PC-3 (cell line): Measurements from ENCODE around the gene PTPN22. TPM values are rescaled to one million over a fixed set of nuclear protein-coding genes. Genes with fewer than 3 reads are reported as not detected.
A peak's percentile ranks its signal among the peaks of the same experiment; 100 is the strongest.

Source experiments
- ATAC-seq: fragments of 200-7000 bp; cut with Tn5 transposase; 2 replicates; pipeline ENCODE4 v1.9.1; 2020; ENCODE audit warnings: mild to moderate bottlenecking, moderate library complexity
- BruUV-seq: library from RNA; stranded (reverse); fragments of 400-500 nt; replicated peaks from 2 replicates; lab custom pipeline; 2021; lab: Mats Ljungman, UMichigan
- CTCF ChIA-PET: fragments of 300-600 bp; sonication (Branson Sonifier 250); formaldehyde crosslinking; loops from one replicate; lab custom pipeline; 2022; ENCODE audit warnings: antibody characterized with exemption; lab: Charles Lee
- POLR2A ChIA-PET: fragments of 300-600 bp; sonication (Branson Sonifier 250); formaldehyde crosslinking; loops from one replicate; lab custom pipeline; 2022; ENCODE audit warnings: antibody characterized with exemption; ENCODE audit not compliant: unreplicated experiment; lab: Charles Lee
- DNase-seq: peaks from one replicate; pipeline ENCODE4 v3.0.0-alpha.2; 2015
- H2AFZ ChIP-seq: fragments of 300-600 bp; sonication (generic); 2 replicates; pipeline ENCODE4 v1.6.0; 2016; ENCODE audit warnings: antibody characterized with exemption, low read length
- H3F3A ChIP-seq: fragments of 300-600 bp; sonication (generic); one replicate; pipeline ENCODE4 v1.6.0; 2017; ENCODE audit warnings: antibody characterized with exemption, low read length, control low read depth, mild to moderate bottlenecking; ENCODE audit not compliant: unreplicated experiment
- H3K27ac ChIP-seq: fragments of 300-600 bp; sonication (generic); 2 replicates; pipeline ENCODE4 v1.5.1; 2016; ENCODE audit warnings: mild to moderate bottlenecking, low read length
- H3K27me3 ChIP-seq: fragments of 300-600 bp; sonication (generic); 2 replicates; pipeline ENCODE4 v1.6.1; 2016; ENCODE audit warnings: low read length, mixed read lengths
- H3K36me3 ChIP-seq: fragments of 300-600 bp; sonication (generic); 2 replicates; pipeline ENCODE4 v1.6.1; 2016; ENCODE audit warnings: low read depth, mixed run types, low read length, mixed read lengths
- H3K4me1 ChIP-seq: fragments of 300-600 bp; sonication (generic); 2 replicates; pipeline ENCODE4 v1.5.1; 2016; ENCODE audit warnings: low read length; ENCODE audit not compliant: insufficient read depth
- H3K4me2 ChIP-seq: fragments of 300-600 bp; sonication (generic); 2 replicates; pipeline ENCODE4 v1.6.0; 2016; ENCODE audit warnings: low read length
- H3K4me3 ChIP-seq: fragments of 300-600 bp; sonication (generic); 2 replicates; pipeline ENCODE4 v1.5.1; 2016; ENCODE audit warnings: mild to moderate bottlenecking, low read length, mixed read lengths
- H3K79me2 ChIP-seq: fragments of 300-600 bp; sonication (generic); 2 replicates; pipeline ENCODE4 v1.6.1; 2017; ENCODE audit warnings: low read length, mixed read lengths
- H3K9ac ChIP-seq: fragments of 300-600 bp; sonication (generic); 2 replicates; pipeline ENCODE4 v1.6.0; 2016; ENCODE audit warnings: mild to moderate bottlenecking, low read length
- H3K9me2 ChIP-seq: fragments of 300-600 bp; sonication (generic); replicated peaks from 2 replicates; pipeline ENCODE4 v1.6.1; 2016; ENCODE audit warnings: mixed run types, low read length, mixed read lengths
- H3K9me3 ChIP-seq: fragments of 300-600 bp; sonication (generic); 2 replicates; pipeline ENCODE4 v1.6.1; 2016; ENCODE audit warnings: low read length, mixed read lengths
- H4K20me1 ChIP-seq: fragments of 300-600 bp; sonication (generic); 2 replicates; pipeline ENCODE4 v1.6.1; 2016; ENCODE audit warnings: low read length, mixed read lengths
- EZH2 ChIP-seq: fragments of 300-600 bp; sonication (generic); IDR thresholded peaks from one replicate; pipeline ENCODE4 v1.6.1; 2017; ENCODE audit warnings: antibody characterized with exemption, mild to moderate bottlenecking, low read length; ENCODE audit not compliant: unreplicated experiment
- EZH2phosphoT487 ChIP-seq: fragments of 300-600 bp; sonication (generic); IDR thresholded peaks from 2 replicates; pipeline ENCODE4 v1.6.1; 2018; ENCODE audit warnings: mild to moderate bottlenecking, antibody characterized with exemption, low read length, borderline replicate concordance
- intact Hi-C: fragments of 100-400 bp; cut with micrococcal nuclease; formaldehyde crosslinking; loops from 2 replicates; pipeline ENCODE4 v1.9.0; 2023
- total RNA-seq: library from RNA; depleted of rRNA; stranded (reverse); fragments of >200 nt; gene quantifications from 2 replicates; pipeline ENCODE4 v1.2.3, GENCODE V29; 2014
- TF ChIP-seq, protein P1 (sequence below): fragments of 300-600 bp; sonication (generic); conservative IDR thresholded peaks from 2 replicates; pipeline ENCODE4 v1.5.1; 2017; ENCODE audit warnings: antibody characterized with exemption, low read depth, mild to moderate bottlenecking, low read length

Gene PTPN22
- total RNA-seq, 1 experiment from 2014 or later: 0.04 TPM

DNA sequence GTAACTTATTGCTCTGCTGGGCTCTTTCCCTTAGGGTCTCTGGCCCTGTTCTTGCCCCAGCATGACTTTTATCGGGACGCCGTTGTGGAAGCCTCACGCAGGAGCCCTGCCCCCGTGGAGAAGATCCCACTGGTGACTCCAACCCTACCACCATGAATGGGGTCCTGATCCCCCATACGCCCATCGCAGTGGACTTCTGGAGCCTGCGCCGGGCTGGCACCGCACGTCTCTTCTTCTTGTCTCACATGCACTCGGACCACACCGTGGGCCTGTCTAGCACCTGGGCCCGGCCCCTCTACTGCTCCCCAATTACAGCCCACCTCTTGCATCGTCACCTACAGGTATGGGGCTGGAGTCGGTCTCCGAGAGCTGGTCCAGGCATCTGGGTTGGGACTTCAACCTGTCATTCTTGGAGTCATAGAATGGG lies 33.9 kb upstream of the PTPN22 start:
- CTCF ChIA-PET: interaction anchor here (0.6 to 1.5 kb wide), 2 partner anchors 23 to 75 kb away, joined by 3 read pairs; no protein-coding TSS in a partner anchor
- BruUV-seq: TSS peak; percentile 74

DNA sequence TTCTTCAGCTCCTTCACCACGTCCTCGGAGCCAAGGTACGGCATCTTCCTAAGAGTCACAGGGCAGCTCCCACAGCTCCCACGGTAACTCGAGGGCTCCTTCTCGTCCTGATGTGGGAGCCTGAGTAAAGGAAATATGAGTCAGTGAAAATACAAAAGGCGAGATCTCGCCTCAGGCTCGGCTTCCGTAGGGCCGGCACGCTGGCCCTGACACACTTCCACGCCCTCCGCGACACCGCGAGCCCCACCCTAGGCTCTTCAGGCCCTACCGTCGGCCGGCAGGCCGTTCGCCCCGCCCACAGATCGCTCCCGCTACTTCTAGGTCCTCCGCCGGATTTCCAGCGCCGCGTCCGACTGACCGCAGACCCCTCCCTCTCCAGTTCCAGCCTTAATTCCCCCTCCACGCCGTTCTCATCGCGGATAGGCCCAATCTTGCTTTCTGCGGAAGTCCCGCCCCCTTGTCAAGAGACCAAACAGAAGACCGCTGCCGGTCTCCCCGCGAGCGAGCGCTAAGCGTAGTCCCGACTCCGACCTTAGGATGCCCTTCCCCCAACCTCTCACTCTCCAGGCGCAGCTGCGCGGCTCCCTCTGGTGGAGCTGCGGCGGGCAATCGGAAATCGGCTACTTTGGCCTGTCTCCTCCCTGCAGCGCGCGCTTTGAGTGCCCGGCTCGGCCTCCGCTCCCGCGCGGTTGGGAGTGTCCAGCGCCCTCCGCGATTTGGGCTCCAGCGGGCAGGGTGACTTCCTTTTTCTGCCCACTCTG lies 33.3 kb upstream of the PTPN22 start, which contains the start of the genes AP4B1 and DCLRE1B:
AP4B1 (minus strand) TSS at position 126 of the 761 bp plus-strand sequence; CDS start at position 44, 82 bp downstream.
DCLRE1B (plus strand) TSS at position 653 of the 761 bp plus-strand sequence. CDS start 261 bp downstream, outside the sequence.
- Histone ChIP-seq H3K79me2 (peaks cover 53% of the 10 kb centered on the region), H3K4me1 (peaks cover 18% of the 10 kb centered on the region), H4K20me1 (no peaks in the 10 kb centered on the region), H3K9me3 (no peaks in the 10 kb centered on the region), H2AFZ (peak within 1 kb of the TSS; percentile 97), H3K27me3 (no peaks in the 10 kb centered on the region), H3K4me2 (peak within 1 kb of the TSS; percentile 95), H3K4me3 (peak within 1 kb of the TSS; percentile 97), H3K27ac (peak within 1 kb of the TSS; percentile 70), H3K36me3 (peaks cover 8% of the 10 kb centered on the region; the same call in 1 of the 2 replicates), H3K9ac (peak within 1 kb of the TSS; percentile 97), H3F3A (no peaks in the 10 kb centered on the region), H3K9me2 (no peaks in the 10 kb centered on the region)
- CTCF ChIA-PET: interaction anchor here (0.6 to 1.5 kb wide), 2 partner anchors 23 to 75 kb away, joined by 3 read pairs; no protein-coding TSS in a partner anchor
- TF ChIP-seq EZH2: no peak
- TF ChIP-seq, protein P1, sequence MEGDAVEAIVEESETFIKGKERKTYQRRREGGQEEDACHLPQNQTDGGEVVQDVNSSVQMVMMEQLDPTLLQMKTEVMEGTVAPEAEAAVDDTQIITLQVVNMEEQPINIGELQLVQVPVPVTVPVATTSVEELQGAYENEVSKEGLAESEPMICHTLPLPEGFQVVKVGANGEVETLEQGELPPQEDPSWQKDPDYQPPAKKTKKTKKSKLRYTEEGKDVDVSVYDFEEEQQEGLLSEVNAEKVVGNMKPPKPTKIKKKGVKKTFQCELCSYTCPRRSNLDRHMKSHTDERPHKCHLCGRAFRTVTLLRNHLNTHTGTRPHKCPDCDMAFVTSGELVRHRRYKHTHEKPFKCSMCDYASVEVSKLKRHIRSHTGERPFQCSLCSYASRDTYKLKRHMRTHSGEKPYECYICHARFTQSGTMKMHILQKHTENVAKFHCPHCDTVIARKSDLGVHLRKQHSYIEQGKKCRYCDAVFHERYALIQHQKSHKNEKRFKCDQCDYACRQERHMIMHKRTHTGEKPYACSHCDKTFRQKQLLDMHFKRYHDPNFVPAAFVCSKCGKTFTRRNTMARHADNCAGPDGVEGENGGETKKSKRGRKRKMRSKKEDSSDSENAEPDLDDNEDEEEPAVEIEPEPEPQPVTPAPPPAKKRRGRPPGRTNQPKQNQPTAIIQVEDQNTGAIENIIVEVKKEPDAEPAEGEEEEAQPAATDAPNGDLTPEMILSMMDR: peak; percentile 59
- no TSS peak for BruUV-seq
- POLR2A ChIA-PET: interaction anchor here (0.5 to 1.0 kb wide), 3 partner anchors 24 to 373 kb away, joined by 3 to 10 read pairs (median 5); partner anchors contain the start of gene HIPK1
- ATAC-seq (peak; percentile 90), DNase-seq (peak; percentile 99)
- intact Hi-C loops: loop anchor here (1.0 to 5.0 kb wide), 4 partner anchors 24 to 148 kb away; partner anchors contain the start of genes HIPK1, PHTF1 and RSBN1

More for the DNA sequence above, 33.9 kb upstream of the PTPN22 start:
- peak overlapping the region; percentile 97 for H3K9ac ChIP-seq
- H4K20me1 ChIP-seq: no peaks in the 10 kb centered on the region
- H3K79me2 ChIP-seq: peaks cover 53% of the 10 kb centered on the region
- POLR2A ChIA-PET: no interaction called here
- H3K27ac ChIP-seq: peak overlapping the region; percentile 66
- H3K4me2 ChIP-seq: peak overlapping the region; percentile 95
- no peaks in the 10 kb centered on the region for H3K9me2 ChIP-seq
- ATAC-seq (0 out of 2 replicates have a peak, but pooled peaks have one; percentile 1), DNase-seq (peak; percentile 25)
- TF ChIP-seq, protein P1: no peak
- TF ChIP-seq EZH2 (no peak), EZH2phosphoT487 (no peak)
- peak overlapping the region; percentile 97 for H3K4me3 ChIP-seq
- H3K9me3 ChIP-seq: no peaks in the 10 kb centered on the region
- H3K4me1 ChIP-seq: peaks cover 18% of the 10 kb centered on the region
- H3K36me3 ChIP-seq: peaks cover 4% of the 10 kb centered on the region; the same call in 1 of the 2 replicates
- intact Hi-C loops: loop anchor here (1.0 kb wide), 2 partner anchors 24 to 93 kb away; partner anchors contain the start of genes HIPK1 and RSBN1
- no peaks in the 10 kb centered on the region for H3K27me3 ChIP-seq
- H2AFZ ChIP-seq: peak overlapping the region; percentile 97
- H3F3A ChIP-seq: no peaks in the 10 kb centered on the region
